GM19372 (cell line): ENCODE measurements around the gene FAM110A.
"Not testable (repeated sequence)": the region's sequence is repeated elsewhere in the genome, so short reads cannot be mapped to it uniquely, and the experiment has no call there.

Experiments
- ATAC-seq: cut with Tn5 transposase; IDR thresholded peaks from one replicate; pipeline ENCODE4 v1.9.1; 2021; ENCODE audit warnings: mild to moderate bottlenecking, low read depth, moderate library complexity; ENCODE audit not compliant: unreplicated experiment

The FAM110A gene

DNA sequence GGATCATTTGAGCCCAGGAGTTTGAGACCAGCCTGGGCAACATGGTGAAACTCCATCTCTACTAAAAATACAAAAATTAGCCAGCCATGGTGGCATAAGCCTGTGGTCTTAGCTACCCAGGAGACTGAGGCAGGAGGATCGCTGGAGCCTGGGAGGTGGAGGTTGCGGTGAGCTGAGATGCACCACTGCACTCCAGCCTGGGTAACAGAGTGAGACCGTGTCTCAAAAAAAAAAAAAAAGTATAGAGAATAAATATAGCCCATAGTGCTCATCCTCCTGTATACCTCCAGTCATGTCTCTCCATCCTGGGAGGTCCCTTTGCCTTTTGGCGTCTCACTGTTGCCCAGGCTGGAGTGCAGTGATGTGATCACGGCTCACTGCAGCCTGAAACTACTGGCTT is 58.9 kb downstream of the FAM110A start:
- not testable (repeated sequence) for ATAC-seq
